Stimulated activated CD8-positive, alpha-beta memory T cell treated with anti-CD3 and anti-CD28 coated beads, Interleukin-15, amount 100 ng/mL, for 48 hours (primary cell): ENCODE data around the gene RHOG.
"Not testable (repeated sequence)": the region's sequence is repeated elsewhere in the genome, so short reads cannot be mapped to it uniquely, and the experiment has no call there.

Source experiments
- DNase-seq, 2 donors: peaks; one replicate each; pipeline ENCODE4 v3.0.0-alpha.2; 2020; ENCODE audit warnings: low read depth in 2 of 2

RHOG gene

GRCh38 chr11:3840870-3841425 lies at the start of gene RHOG:
RHOG (minus strand) TSS chr11:3840959; CDS start chr11:3828138, 12,821 bp downstream.
- peak in 1 of 2 donors; percentile 95 for DNase-seq

GRCh38 chr11:3890014-3890413 lies 49.3 kb upstream of the RHOG start:
- no peak for DNase-seq

- DNase-seq = no peak
These were observed 48.1 kb upstream of the RHOG start for GRCh38 chr11:3888876-3889275.

GRCh38 chr11:3886985-3887384 lies 46.2 kb upstream of the RHOG start:
- no peak for DNase-seq

- DNase-seq = no peak
These were observed 45.1 kb upstream of the RHOG start for GRCh38 chr11:3885855-3886254.

GRCh38 chr11:3882655-3883054 lies 41.9 kb upstream of the RHOG start:
- DNase-seq = no peak

GRCh38 chr11:3880724-3881123 lies 40.0 kb upstream of the RHOG start:
- DNase-seq = no peak

- DNase-seq = no peak
These were observed 39.3 kb upstream of the RHOG start for GRCh38 chr11:3879967-3880542.

GRCh38 chr11:3879216-3879966 lies 38.6 kb upstream of the RHOG start:
- no peak for DNase-seq

- DNase-seq = no peak
These were observed 37.5 kb upstream of the RHOG start for GRCh38 chr11:3878258-3878584.

GRCh38 chr11:3877364-3878257 lies 36.9 kb upstream of the RHOG start:
- DNase-seq = no peak

- DNase-seq = no peak
These were observed 35.9 kb upstream of the RHOG start for GRCh38 chr11:3876613-3877012.

- no peak for DNase-seq
These were observed 33.1 kb upstream of the RHOG start for GRCh38 chr11:3873712-3874349.

GRCh38 chr11:3867209-3868091 lies 26.7 kb upstream of the RHOG start:
- no peak for DNase-seq

- no peak for DNase-seq
These were observed 26.1 kb upstream of the RHOG start for GRCh38 chr11:3866836-3867208.

- DNase-seq = no peak
These were observed 25.4 kb upstream of the RHOG start for GRCh38 chr11:3866206-3866605.

GRCh38 chr11:3865388-3866193 lies 24.8 kb upstream of the RHOG start:
- DNase-seq = no peak

GRCh38 chr11:3861683-3862082 lies 20.9 kb upstream of the RHOG start:
- no peak for DNase-seq

- not testable (repeated sequence) for DNase-seq
These were observed 20.2 kb upstream of the RHOG start for GRCh38 chr11:3860898-3861393.

- no peak for DNase-seq
These were observed 19.6 kb upstream of the RHOG start for GRCh38 chr11:3860375-3860774.
